IMR-90 (cell line): ENCODE data around the gene SEC16A.

Experiments used
- BHLHE40 ChIP-seq: fragments of 150-350 bp; IDR thresholded peaks from 2 replicates; pipeline ENCODE4 v1.6.1; 2016; ENCODE audit warnings: mild to moderate bottlenecking, low read depth, low read length
- CEBPB ChIP-seq: IDR thresholded peaks from 2 replicates; pipeline ENCODE4 v1.6.1; 2012; ENCODE audit warnings: low read depth, low read length, improper control_type of control experiment
- CTCF ChIP-seq: conservative IDR thresholded peaks from 2 replicates; pipeline ENCODE4 v1.5.1; 2012; ENCODE audit warnings: mild to moderate bottlenecking, low read depth, low read length, improper control_type of control experiment
- ELK1 ChIP-seq: fragments of 150-350 bp; IDR thresholded peaks from 2 replicates; pipeline ENCODE4 v1.6.1; 2016; ENCODE audit warnings: low read depth, mild to moderate bottlenecking, low read length, moderate library complexity, borderline replicate concordance
- FOS ChIP-seq: fragments of 150-350 bp; IDR thresholded peaks from 2 replicates; pipeline ENCODE4 v1.6.1; 2016; ENCODE audit warnings: low read depth, low read length
- MAFK ChIP-seq: IDR thresholded peaks from 2 replicates; pipeline ENCODE4 v1.6.1; 2012; ENCODE audit warnings: low read depth, low read length, improper control_type of control experiment
- MAZ ChIP-seq: IDR thresholded peaks from 2 replicates; pipeline ENCODE4 v1.6.1; 2012; ENCODE audit warnings: low read depth, mild to moderate bottlenecking, low read length, improper control_type of control experiment, moderate library complexity, borderline replicate concordance
- MXI1 ChIP-seq: IDR thresholded peaks from 2 replicates; pipeline ENCODE4 v1.6.1; 2012; ENCODE audit warnings: low read depth, mild to moderate bottlenecking, low read length, moderate library complexity, borderline replicate concordance
- NFE2L2 ChIP-seq: fragments of 150-350 bp; IDR thresholded peaks from 2 replicates; pipeline ENCODE4 v1.6.1; 2016; ENCODE audit warnings: low read depth, mild to moderate bottlenecking, low read length
- POLR2A ChIP-seq: IDR thresholded peaks from 2 replicates; pipeline ENCODE4 v1.6.1; 2012; ENCODE audit warnings: mild to moderate bottlenecking, low read depth, low read length
- RAD21 ChIP-seq: IDR thresholded peaks from 2 replicates; pipeline ENCODE4 v1.6.1; 2012; ENCODE audit warnings: low read length, improper control_type of control experiment
- RCOR1 ChIP-seq: IDR thresholded peaks from 2 replicates; pipeline ENCODE4 v1.6.1; 2012; ENCODE audit warnings: mild to moderate bottlenecking, low read length, improper control_type of control experiment; ENCODE audit not compliant: insufficient replicate concordance
- RFX5 ChIP-seq: IDR thresholded peaks from 2 replicates; pipeline ENCODE4 v1.8.0; 2012; ENCODE audit warnings: low read depth, mild to moderate bottlenecking, low read length, moderate library complexity

- TF ChIP-seq CTCF (no peak), POLR2A (no peak), MAZ (no peak), MAFK (no peak), RAD21 (no peak), ELK1 (no peak), MXI1 (no peak), FOS (no peak), BHLHE40 (no peak), RFX5 (no peak), RCOR1 (no peak), CEBPB (no peak), NFE2L2 (no peak)
Measured at GRCh38 chr9:136454026-136454796, 28.6 kb downstream of the SEC16A start.
